GM20431 (cell line): Measurements from ENCODE around the gene DMP1.

Experiments
- in situ Hi-C: fragments of 300-500 bp; cut with MseI, MboI; formaldehyde crosslinking; loops from one replicate; pipeline ENCODE4 v1.15.0; 2020; ENCODE audit warnings: low sequenced_read_pairs; ENCODE audit not compliant: unreplicated experiment

Gene DMP1, protein sequence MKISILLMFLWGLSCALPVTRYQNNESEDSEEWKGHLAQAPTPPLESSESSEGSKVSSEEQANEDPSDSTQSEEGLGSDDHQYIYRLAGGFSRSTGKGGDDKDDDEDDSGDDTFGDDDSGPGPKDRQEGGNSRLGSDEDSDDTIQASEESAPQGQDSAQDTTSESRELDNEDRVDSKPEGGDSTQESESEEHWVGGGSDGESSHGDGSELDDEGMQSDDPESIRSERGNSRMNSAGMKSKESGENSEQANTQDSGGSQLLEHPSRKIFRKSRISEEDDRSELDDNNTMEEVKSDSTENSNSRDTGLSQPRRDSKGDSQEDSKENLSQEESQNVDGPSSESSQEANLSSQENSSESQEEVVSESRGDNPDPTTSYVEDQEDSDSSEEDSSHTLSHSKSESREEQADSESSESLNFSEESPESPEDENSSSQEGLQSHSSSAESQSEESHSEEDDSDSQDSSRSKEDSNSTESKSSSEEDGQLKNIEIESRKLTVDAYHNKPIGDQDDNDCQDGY

DNA sequence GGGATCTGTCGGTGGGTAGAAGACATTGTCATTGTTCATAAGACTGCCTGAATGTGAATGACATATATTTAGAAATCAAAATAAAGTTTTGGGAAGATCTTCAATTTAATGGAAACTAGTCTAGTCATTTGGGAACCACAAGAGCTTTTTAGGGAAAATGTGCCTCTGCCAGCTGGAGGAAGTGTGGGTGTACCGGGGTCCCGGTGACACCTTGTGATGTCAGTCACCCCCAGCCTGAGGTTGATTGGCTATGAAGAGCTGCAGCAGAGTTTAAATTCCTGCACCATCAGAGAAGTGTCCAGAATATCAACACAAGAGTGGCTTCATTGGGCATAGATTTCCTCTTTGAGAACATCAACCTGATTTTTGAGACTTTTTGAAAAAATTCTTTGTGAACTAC lies at the start of gene DMP1:
Gene DMP1, plus strand, starts transcription at position 301 of the 400 bp plus-strand sequence. CDS start 6,213 bp downstream, outside the sequence.
- in situ Hi-C loops: no loop called here

DNA sequence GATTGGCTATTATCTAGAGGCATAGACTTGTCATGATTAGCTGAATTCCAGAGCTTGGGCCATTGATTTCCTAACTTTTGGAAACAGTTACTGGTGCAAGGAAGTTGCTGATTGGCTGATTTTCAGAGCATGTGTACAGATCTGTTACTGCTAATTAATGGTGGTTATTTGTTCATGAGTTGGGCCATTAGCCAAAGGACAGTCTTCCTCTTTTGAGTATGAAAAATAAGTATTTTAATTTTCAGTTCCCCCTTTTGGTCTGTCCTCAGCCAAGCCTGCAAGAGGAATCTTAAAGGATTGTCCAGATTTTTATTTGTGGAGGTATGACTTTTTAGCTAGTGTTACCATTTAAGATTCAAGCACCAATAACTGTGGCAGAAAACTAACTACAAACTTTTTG lies 48.7 kb upstream of the DMP1 start:
- in situ Hi-C loops: no loop called here

DNA sequence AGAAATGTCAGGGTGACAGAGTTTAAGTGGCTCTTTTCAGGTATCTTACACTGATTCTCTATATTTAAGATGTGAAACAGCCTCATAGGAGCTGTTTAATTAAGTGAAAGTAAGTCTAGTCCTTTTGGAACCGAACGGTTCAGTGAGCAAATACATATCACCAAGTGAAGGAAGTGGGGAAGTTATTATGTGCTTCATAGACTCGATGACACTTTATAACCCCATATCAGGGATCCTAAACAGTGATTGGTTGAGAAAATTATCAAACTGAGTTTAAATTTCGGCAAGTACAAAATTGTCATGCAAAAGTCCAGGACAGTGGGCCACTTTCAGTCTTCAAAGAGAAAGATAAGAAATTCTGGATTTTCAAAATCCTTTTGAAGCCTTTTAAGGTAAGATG lies 41.9 kb upstream of the DMP1 start, which contains the start of gene DSPP:
Gene DSPP, plus strand, starts transcription at position 301 of the 400 bp plus-strand sequence. CDS start 2,380 bp downstream, outside the sequence.
- in situ Hi-C loops: no loop called here

DNA sequence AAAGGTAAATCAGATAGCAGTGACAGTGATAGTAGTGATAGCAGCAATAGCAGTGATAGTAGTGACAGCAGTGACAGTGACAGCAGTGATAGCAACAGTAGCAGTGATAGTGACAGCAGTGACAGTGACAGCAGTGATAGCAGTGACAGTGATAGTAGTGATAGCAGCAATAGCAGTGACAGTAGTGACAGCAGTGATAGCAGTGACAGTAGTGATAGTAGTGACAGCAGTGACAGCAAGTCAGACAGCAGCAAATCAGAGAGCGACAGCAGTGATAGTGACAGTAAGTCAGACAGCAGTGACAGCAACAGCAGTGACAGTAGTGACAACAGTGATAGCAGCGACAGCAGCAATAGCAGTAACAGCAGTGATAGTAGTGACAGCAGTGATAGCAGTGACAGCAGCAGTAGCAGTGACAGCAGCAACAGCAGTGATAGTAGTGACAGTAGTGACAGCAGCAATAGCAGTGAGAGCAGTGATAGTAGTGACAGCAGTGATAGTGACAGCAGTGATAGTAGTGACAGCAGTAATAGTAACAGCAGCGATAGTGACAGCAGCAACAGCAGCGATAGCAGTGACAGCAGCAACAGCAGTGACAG lies 35.7 kb upstream of the DMP1 start:
- in situ Hi-C loops: no loop called here

DNA sequence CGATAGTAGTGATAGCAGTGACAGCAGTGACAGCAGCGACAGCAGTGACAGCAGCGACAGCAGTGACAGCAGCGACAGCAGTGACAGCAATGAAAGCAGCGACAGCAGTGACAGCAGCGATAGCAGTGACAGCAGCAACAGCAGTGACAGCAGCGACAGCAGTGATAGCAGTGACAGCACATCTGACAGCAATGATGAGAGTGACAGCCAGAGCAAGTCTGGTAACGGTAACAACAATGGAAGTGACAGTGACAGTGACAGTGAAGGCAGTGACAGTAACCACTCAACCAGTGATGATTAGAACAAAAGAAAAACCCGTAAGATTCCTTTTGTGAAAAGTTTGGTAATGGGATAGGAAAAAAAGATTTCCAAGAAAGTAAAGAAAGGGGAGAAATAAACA lies 33.8 kb upstream of the DMP1 start:
- in situ Hi-C loops: no loop called here

DNA sequence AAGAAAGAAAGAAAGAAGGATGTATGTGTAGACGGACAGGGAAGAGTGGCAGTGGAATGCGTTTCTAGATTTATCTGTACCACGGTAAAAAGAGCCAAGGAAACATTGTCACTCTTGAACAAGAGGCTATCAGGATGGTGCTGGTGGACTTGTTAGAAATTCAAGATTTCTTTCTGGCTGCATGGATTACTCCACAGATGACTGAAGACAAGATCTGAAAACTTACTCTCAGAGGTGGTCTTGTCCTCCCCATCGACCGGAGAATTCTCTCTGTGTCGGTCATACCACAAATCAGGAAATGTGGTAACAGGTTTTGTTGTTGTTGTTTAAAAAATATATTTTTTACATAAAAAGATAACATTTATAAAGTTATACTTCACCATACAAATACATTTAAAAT lies 30.0 kb upstream of the DMP1 start:
- in situ Hi-C loops: no loop called here

DNA sequence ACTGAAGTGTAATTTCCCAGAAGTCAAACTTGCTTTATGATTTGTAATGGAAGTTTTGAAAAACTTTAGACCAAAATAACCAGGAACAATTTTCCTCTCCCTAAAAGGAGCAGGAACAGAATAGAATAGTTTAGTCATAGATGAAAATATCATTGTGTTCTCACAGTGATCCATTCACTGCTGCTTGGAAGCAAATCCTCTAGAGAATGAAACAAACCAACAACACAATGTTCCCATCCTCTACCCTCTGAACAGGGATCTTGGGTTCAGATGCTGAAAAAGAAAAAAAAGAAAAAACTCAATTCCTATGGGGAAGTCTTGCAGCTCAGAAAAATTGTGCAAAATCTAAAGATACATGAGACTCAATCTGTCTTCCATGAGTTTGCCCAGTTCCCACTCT lies 29.6 kb upstream of the DMP1 start:
- in situ Hi-C loops: no loop called here

DNA sequence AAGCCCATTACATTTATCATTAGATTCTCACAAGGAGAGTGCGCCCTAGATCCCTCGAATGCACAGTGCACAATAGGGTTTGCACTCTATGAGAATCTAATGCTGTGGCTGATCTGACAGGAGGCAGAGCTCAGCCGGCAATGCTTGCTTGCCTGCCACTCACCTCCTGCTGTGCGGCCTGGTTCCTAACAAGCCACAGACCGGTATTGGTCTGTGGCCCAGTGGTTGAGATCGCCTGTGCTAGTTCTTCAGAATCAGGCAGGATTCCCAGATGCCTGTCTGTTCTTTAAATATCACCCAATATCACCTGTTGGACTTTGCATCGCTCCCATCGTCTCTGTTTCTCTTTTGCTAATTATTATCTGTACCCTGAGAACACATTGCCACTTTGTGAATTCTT lies 27.8 kb upstream of the DMP1 start:
- in situ Hi-C loops: no loop called here

DNA sequence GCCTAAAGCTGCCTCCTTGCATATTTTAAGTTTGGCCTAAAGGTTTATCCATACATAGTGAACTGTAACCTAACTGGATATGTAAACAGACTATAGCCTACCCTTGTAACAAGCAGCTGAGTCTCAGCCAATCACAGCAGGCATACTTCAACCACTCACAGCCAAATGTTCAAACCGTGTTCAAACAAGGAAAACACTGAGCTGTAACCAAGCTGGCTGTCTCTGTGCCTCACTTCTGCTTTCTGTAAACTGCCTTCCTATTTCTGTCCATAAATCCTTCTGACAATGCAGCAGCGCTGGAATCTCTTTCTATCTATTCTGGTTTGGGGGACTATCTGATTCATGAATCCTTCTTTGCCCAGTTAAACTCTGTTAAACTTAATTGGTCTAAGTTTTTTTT lies 25.4 kb upstream of the DMP1 start:
- in situ Hi-C loops: no loop called here

DNA sequence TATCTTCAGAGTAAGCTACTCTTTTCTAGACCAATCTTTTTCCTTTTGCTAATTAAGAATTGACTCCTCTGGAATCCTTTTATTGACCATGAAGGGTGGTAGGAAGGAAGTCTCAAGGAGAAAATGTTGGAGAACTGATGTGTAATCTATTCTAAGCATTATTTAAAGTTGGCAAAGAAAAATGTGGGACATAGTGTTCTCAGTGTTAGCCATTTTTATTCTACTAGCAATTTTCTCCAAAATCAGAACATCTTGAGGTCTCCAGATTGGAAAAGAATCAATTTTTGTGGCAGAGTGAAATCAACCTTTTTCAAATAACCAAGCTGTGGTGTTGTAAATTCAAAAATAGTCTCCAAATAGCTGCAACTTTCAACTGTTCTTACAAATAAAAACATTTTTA lies 18.4 kb upstream of the DMP1 start:
- in situ Hi-C loops: no loop called here

DNA sequence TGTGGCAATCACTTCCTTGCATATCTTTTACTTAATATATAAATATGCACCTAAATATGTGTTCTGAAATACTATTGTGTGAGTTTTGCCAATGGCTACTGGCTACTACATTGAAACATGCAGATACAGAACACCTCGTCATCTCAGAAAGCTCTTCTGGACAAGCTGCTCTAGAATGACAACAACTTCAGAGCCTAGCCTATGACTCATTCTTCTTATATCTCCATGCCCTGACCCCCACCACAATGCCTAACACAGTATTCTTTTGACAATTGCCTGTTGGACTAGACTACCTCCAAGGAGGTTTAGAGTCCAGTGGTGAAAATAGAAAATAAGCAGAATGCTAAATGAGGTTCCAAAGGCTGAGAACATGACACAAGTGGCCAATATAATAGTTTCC lies 17.6 kb upstream of the DMP1 start:
- in situ Hi-C loops: no loop called here

DNA sequence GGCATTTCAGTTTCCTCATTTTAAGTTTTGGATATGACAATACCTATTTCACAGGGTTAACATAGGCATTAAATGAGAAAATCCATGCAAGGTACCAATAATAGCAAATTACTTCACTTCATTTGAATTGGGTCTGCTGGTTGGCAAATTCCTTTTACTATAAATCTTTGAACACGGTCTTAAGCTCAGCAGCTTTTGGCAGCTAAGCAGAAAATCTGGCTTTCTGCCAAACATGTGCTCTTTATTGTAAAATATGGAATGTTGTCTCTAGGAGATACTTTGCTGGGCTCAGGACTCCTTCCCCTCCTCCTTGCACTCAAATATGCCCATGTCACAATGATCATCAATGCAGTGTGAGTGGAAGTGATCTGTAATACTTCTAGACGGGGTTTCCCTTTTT lies 16.8 kb upstream of the DMP1 start:
- in situ Hi-C loops: no loop called here

DNA sequence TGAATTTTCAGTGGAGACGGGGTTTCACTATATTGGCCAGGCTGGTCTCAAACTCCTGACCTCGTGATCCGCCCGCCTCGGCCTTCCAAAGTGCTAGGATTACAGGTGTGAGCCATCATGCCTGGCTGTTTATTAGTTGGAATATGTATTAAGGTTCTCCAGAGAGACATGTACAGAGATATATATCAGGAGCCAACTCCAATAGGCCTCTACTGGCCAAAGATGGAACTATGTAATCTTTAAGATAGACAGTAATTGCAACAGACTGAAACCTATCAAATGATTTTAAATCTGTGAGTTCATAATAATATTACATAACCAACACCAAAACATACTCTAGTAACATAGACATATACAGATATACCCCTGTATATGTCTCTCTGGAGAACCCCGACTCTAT lies 5.8 kb upstream of the DMP1 start:
- in situ Hi-C loops: no loop called here

DNA sequence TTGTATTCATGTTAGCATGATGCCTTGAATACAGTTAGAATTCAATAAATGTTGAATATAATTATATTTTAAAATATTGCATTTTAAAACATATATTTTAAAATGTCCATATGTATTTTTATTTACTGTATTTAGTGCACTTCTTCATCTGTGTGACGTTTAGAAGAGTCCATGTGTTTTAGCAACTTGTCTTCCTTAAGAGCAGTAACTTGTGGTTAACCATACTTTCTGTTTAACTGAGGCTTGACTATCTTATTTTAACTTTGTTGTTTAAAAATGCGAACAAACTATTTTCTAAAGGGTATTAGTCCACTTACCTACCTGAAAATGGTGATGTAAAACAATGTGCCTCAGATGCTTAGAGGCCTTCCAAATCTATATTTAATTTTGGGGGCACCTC lies 858 bp downstream of the DMP1 start:
- in situ Hi-C loops: no loop called here

DNA sequence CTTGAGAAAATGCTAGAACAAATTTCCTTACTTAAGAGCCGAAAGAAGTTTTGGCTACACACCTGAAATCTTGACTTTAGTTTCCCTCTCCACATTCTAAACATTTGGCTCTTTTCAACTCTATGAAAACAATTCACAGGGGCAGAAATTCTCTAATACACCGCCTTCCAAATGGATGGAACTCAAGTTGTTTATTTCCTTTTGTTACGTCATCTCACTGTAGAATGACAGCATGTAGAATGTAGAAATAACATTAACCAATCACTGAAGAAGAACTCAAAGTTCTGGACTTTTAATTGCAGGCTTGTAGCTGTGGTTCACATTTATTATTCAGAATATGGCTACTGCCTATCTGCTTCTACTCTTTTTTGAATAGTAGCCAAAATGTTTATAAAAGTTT lies 1.9 kb downstream of the DMP1 start:
- in situ Hi-C loops: no loop called here

DNA sequence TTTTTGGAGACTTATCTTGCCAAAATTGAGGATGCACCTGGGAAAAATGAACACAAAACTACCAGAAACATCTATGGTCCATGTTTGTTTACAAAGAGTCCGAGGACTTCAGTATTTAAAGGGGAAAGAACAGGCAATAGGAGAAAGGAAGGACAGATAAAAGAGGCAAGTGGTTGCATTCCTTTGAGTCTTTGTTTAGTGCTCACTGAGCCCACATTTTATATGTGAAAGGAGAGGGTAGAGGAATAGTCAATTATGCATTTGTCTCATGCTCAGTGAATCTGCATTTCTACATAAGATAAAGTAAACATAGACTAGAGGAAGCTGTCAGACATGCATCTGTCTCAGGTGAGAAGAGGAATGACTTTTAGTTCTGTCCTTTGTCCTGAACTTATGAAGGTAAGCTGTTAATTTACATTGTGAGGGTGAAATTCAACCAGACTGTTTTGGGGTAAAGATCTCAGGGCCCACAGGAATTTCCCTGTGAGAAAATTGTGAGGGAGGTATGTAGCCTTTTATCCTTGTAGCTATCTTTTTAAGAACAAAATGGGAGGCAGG lies 4.5 kb downstream of the DMP1 start:
- in situ Hi-C loops: no loop called here

DNA sequence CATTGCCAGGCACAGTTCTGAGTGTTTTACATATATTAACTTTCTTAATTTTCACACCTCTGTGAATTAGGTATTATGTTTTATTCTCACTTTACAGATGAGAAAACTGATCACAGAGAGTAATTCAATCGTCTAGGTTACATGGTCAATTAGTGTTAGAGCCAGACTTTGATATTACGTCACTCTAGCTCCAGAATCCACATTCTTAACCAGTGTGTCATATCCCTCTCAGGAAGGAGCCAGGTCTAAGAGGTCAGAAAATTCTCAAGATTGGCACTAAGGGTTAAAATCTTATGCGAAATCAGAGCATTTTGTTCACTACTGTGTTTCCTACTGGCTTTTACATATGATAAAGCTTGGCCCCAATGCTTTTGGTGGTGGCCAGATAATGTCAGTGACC lies 7.4 kb downstream of the DMP1 start:
- in situ Hi-C loops: no loop called here

DNA sequence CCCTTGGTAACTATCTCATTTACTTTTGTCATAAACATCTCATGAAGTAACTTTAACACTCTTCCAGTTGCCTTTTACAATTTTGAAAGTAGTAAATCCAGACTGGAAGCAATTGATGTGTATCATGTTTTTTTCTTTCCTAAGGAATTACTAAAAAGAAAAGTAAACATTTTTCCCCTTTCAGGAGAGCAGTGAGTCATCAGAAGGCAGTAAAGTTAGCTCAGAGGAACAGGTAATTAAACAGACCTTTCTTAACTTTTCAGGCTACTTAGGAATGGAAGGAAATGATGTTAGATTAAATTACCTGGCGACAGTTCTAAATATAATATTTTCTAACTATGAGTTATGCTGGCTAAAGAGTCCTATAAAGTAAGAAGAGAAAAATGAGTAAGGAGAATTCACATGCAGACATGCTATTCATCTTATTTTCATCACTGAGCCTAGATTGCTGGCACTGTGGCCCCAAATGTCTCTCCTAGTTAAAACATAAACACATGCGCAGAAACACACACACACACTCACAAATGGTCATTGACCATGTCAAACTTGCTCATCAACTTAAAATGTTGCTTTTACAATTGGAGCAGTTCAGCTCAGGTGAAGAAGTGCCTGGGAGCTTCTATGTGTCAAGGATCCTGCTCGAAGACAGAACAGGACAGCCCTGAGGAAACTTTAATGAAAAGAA lies 9.3 kb downstream of the DMP1 start:
- in situ Hi-C loops: no loop called here

DNA sequence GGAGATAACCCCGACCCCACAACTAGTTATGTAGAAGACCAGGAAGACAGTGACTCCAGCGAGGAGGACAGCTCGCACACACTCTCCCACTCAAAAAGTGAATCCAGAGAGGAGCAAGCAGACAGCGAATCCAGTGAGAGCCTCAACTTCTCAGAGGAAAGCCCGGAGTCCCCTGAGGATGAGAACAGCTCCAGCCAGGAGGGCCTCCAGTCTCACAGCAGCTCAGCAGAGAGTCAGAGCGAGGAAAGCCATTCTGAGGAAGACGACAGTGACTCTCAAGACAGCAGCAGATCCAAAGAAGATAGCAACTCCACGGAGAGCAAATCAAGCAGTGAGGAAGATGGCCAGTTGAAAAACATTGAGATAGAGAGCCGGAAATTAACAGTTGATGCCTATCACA lies 12.8 kb downstream of the DMP1 start:
- in situ Hi-C loops: no loop called here

DNA sequence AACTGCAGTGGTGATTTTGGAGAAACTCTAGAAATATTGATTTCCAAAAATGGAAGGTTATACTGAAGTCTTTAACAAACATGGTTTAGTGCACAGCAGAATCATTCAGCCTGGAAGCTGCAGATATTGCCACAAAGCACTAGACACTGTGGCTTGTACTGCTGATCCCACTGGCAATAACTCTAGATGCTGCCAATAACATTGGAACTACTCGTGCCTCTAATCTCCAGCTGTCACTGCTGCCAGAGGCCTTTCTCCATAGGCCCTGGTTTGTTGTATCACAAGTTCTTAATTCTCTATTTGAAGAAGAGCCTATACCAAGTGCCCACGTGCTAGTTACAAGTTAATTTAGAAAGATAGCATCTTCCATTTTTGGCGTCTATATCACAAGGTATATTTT lies 19.3 kb downstream of the DMP1 start:
- in situ Hi-C loops: no loop called here

DNA sequence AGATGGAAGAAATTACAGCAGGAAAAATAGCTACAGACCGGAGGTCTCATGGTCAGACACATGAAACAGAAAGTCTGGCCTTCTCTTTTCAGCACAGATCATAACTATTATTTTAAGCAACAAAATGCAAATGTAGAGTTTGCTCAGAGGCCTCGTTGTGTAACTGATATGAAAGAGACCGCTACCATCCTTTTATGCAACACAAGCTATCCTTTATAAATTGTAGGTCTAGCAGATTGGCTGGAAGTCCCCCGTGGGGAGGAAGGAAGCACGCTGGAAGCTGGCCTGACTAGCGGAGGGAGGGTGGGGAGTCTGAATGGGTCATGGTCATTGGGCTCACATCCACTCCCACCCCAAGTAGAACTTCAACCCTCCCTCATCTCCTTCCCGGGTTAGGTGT lies 27.7 kb downstream of the DMP1 start:
- in situ Hi-C loops: loop anchor here (25.0 kb wide), 2 partner anchors 160 to 535 kb away; partner anchors contain the start of gene MEPE
